Stimulated activated CD4-positive, alpha-beta T cell treated with anti-CD3 and anti-CD28 coated beads, TNF-alpha, amount 100 ng/mL, for 1 hour (primary cell): ENCODE data around the gene NID1.
"Not testable (repeated sequence)": the region's sequence is repeated elsewhere in the genome, so short reads cannot be mapped to it uniquely, and the experiment has no call there.

ENCODE experiments used
- DNase-seq, 3 donors: peaks; one replicate each; pipeline ENCODE4 v3.0.0-alpha.2; 2020; ENCODE audit warnings: low read depth in 3 of 3, low spot score in 1 of 3

Gene NID1

GRCh38 chr1:236096660-236097482 is 32.0 kb upstream of the NID1 start:
- DNase-seq = peak; percentile 51 to 64 (median 62)

GRCh38 chr1:236095705-236096520 is 31.0 kb upstream of the NID1 start:
- no peak for DNase-seq

- no peak for DNase-seq
These were observed 28.0 kb upstream of the NID1 start for GRCh38 chr1:236092899-236093298.

GRCh38 chr1:236091933-236092318 is 27.0 kb upstream of the NID1 start:
- DNase-seq = no peak

- DNase-seq = no peak
These were observed 25.9 kb upstream of the NID1 start for GRCh38 chr1:236090741-236091147.

GRCh38 chr1:236089046-236089773 is 24.3 kb upstream of the NID1 start:
- DNase-seq = no peak

- DNase-seq = no peak
These were observed 21.6 kb upstream of the NID1 start for GRCh38 chr1:236086537-236086936.

GRCh38 chr1:236085545-236086159 is 20.8 kb upstream of the NID1 start:
- DNase-seq = no peak

- no peak for DNase-seq
These were observed 19.5 kb upstream of the NID1 start for GRCh38 chr1:236084386-236084730.

GRCh38 chr1:236083650-236084385 is 18.9 kb upstream of the NID1 start:
- no peak for DNase-seq

- no peak for DNase-seq
These were observed 17.6 kb upstream of the NID1 start for GRCh38 chr1:236082526-236082925.

GRCh38 chr1:236081546-236082227 is 16.8 kb upstream of the NID1 start:
- DNase-seq = no peak

GRCh38 chr1:236079703-236080102 is 14.8 kb upstream of the NID1 start:
- no peak for DNase-seq

GRCh38 chr1:236078993-236079392 is 14.1 kb upstream of the NID1 start:
- no peak for DNase-seq

- not testable (repeated sequence) for DNase-seq
These were observed 13.2 kb upstream of the NID1 start for GRCh38 chr1:236078077-236078476.

GRCh38 chr1:236075848-236076247 is 11.0 kb upstream of the NID1 start:
- no peak for DNase-seq

GRCh38 chr1:236073307-236073897 is 8.5 kb upstream of the NID1 start:
- no peak for DNase-seq

- no peak for DNase-seq
These were observed 7.1 kb upstream of the NID1 start for GRCh38 chr1:236072001-236072400.

- no peak for DNase-seq
These were observed 5.9 kb upstream of the NID1 start for GRCh38 chr1:236070753-236071152.

- DNase-seq = no peak
These were observed 4.9 kb upstream of the NID1 start for GRCh38 chr1:236069796-236070195.
